Measurements from ENCODE around the gene NTN3.
A peak's percentile ranks its signal among the peaks of the same experiment; 100 is the strongest.

Gene NTN3

DNA sequence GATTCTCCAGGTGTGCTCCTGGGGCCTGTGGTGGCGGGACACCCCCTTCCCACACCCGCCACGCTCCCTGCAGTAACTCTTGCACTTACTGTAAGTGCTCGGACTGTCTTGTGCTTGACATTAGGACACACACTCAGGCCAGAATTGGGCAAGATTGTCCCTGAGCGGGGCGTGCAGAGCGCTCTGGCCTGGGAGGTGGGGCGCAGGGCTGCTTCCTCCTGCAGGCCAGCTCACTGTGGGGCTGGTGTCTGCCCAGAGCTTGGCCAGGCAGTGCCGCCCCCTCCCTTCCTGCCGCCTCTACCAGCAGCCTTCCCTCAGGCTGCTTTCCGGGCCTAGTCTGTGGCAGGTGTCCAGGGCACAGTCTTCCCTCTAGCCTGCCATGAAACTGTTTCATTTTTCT lies 36.6 kb downstream of the NTN3 start:
- H3K27ac ChIP-seq (ENCODE audit: low read depth, low read length) = no peak overlapping the region
- H3K4me1 ChIP-seq (ENCODE audit: control insufficient read depth, insufficient read depth, low read length, unreplicated experiment) = peaks cover 5% of the 10 kb centered on the region
- H3K79me2 ChIP-seq (ENCODE audit: control insufficient read depth, insufficient read depth, low read length, unreplicated experiment) = no peaks in the 10 kb centered on the region
- H3K36me3 ChIP-seq (ENCODE audit: insufficient read depth, low read length) = no peaks in the 10 kb centered on the region
- H3K27me3 ChIP-seq (ENCODE audit: insufficient read depth, low read length) = no peaks in the 10 kb centered on the region
- no peak overlapping the region for H3K4me3 ChIP-seq (ENCODE audit: low read depth, low read length)
- no peak overlapping the region for H2AFZ ChIP-seq (ENCODE audit: low read length, unreplicated experiment)

DNA sequence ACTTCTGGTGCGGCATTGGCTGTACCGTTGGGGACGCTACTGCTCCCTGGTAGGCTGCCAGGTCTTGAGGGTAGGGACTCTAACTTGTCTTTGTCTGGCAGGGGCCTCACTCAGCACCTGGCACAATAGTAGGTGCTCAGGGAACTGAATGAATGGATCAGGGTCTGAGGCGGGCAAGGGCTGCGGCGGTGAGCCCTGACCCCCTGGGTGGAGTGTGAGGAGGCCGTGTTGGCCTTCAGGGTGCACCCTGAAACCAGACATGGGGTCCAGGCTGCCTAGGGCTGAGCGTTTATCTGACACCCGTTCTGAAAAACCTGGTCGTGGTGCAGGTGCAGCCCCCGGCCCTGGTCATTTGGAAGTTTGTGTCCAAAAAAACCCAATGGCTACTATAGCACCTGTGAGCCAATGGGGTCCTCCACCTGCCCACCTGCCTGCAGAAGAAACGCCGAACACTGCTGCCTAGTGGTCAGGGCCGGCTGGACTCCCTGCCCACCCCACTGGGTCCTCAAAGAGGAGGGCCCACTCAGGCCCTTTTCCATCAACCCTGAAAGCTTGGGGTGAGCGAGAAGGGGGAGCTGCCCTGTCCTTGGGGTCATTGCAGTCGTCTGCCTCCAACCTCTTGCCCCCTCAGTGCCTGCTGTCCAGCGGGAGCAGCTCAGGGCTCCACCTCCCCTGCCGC lies 37.8 kb downstream of the NTN3 start:
- Histone ChIP-seq H3K79me2 (ENCODE audit: control insufficient read depth, insufficient read depth, low read length, unreplicated experiment) (peaks cover under 1% of the 10 kb centered on the region), H3K36me3 (ENCODE audit: insufficient read depth, low read length) (no peaks in the 10 kb centered on the region), H3K27ac (ENCODE audit: low read depth, low read length) (no peak overlapping the region), H2AFZ (ENCODE audit: low read length, unreplicated experiment) (no peak overlapping the region), H3K4me1 (ENCODE audit: control insufficient read depth, insufficient read depth, low read length, unreplicated experiment) (no peaks in the 10 kb centered on the region), H3K4me3 (ENCODE audit: low read depth, low read length) (no peak overlapping the region), H3K27me3 (ENCODE audit: insufficient read depth, low read length) (no peaks in the 10 kb centered on the region)

DNA sequence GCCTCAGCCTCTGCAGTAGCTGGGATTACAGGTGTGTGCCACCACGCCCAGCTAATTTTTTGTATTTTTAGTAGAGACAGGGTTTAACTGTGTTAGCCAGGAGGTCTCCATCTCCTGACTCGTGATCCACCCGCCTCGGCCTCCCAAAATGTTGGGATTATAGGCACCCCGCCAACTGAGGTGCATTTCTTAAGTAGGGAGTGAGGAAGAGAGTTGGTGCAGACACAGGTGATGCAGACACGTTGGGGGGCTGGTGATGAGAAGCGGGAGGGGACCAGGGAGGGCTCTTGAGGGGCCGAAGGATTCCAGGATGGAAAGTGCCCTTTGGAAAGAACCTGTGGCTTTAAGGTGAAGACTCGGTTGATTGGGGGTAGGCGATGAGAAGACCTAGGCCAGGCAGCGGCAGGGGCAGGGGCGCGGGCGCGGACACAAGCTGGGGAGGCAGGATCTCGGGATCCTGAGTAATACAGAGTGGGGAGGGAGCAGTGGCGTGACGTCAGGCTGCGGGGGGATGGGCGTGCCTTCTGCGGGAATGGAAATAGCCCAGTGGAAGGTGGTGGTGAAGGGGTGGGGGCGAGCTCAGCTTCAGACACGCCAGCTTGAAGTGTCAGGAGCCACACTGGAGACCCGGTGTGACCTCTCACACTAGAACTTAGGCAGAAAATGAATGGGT lies 40.2 kb downstream of the NTN3 start:
- Histone ChIP-seq H3K27ac (ENCODE audit: low read depth, low read length) (no peak overlapping the region), H3K27me3 (ENCODE audit: insufficient read depth, low read length) (no peaks in the 10 kb centered on the region), H3K4me3 (ENCODE audit: low read depth, low read length) (no peak overlapping the region), H3K4me1 (ENCODE audit: control insufficient read depth, insufficient read depth, low read length, unreplicated experiment) (peaks cover 11% of the 10 kb centered on the region), H3K79me2 (ENCODE audit: control insufficient read depth, insufficient read depth, low read length, unreplicated experiment) (peaks cover 25% of the 10 kb centered on the region), H2AFZ (ENCODE audit: low read length, unreplicated experiment) (no peak overlapping the region), H3K36me3 (ENCODE audit: insufficient read depth, low read length) (no peaks in the 10 kb centered on the region)

DNA sequence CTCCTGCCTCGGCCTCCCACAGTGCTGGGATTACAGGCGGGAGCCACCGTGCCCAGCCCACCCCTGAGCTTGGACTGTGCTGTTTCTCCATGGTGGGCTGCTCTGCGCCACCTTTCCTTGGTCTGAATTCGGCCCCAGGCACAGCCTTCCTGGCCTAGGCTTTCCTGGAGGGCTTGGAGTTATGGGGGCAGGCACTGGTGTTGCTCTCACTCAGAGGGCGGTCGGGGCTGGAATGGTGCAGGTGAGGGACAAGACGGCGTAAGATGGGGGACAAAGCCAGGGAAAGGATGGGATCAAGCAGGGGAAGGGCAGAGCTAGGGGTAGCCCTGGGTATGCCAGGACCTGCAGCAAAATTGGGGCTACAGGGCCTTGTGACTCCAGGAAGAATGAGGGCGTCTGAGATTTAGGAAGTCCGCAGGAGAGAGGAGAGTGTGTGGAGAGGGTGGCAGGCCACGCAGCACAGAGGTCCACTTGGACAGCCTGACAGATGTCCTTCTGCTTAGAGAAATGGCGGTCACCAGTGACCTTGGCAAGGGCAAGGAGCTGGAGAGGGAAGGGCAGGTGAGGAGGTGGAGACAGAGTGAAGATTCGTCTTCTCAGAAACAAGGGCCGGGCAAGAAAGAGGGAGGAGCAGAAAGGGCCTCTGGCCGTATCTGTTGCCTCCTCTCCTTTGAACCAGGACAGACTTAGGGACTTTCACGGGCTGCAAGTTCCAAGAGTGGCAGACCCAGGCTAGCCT lies 41.1 kb downstream of the NTN3 start:
- Histone ChIP-seq H3K36me3 (ENCODE audit: insufficient read depth, low read length) (no peaks in the 10 kb centered on the region), H3K27ac (ENCODE audit: low read depth, low read length) (no peak overlapping the region), H3K4me3 (ENCODE audit: low read depth, low read length) (no peak overlapping the region), H3K79me2 (ENCODE audit: control insufficient read depth, insufficient read depth, low read length, unreplicated experiment) (peaks cover 34% of the 10 kb centered on the region), H3K27me3 (ENCODE audit: insufficient read depth, low read length) (no peaks in the 10 kb centered on the region), H3K4me1 (ENCODE audit: control insufficient read depth, insufficient read depth, low read length, unreplicated experiment) (peaks cover 20% of the 10 kb centered on the region), H2AFZ (ENCODE audit: low read length, unreplicated experiment) (no peak overlapping the region)

DNA sequence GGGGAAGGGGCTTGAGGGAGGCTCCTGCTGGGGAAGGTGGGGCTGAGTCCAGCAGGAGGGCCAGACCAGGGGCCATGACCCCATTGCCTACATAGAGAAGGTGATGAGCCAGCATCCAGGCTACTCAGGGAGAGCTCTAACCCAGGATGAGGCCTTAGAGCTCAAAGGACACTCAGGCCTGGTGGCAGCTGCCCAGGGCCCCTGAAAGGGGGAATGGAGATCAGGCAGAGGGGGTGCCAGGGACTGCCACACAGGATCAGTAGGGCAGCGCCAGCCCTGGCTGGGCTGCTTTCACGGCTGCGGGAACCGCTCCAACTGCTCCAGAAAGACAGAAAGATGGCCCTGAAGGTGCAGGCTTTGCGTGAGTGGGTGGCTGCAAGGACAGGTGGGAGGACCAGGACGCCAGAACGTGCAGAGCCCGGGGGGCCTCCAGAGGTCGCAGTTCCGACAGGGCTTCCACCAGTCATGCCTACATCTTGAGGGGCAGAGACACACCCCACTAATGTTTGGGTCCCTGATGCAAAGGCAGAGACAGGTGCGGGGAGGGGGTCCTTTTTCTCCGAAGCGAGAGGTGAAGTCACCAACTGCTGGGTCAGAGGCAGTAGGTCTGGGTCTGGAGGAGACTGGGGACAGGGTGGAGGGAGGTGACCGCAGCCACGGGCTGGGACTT lies 41.8 kb downstream of the NTN3 start:
- H2AFZ ChIP-seq (ENCODE audit: low read length, unreplicated experiment) = peak overlapping the region; percentile 48
- peak overlapping the region; percentile 87 for H3K4me3 ChIP-seq (ENCODE audit: low read depth, low read length)
- H3K79me2 ChIP-seq (ENCODE audit: control insufficient read depth, insufficient read depth, low read length, unreplicated experiment) = peaks cover 41% of the 10 kb centered on the region
- no peaks in the 10 kb centered on the region for H3K36me3 ChIP-seq (ENCODE audit: insufficient read depth, low read length)
- H3K4me1 ChIP-seq (ENCODE audit: control insufficient read depth, insufficient read depth, low read length, unreplicated experiment) = peaks cover 24% of the 10 kb centered on the region
- no peak overlapping the region for H3K27ac ChIP-seq (ENCODE audit: low read depth, low read length)
- no peaks in the 10 kb centered on the region for H3K27me3 ChIP-seq (ENCODE audit: insufficient read depth, low read length)

DNA sequence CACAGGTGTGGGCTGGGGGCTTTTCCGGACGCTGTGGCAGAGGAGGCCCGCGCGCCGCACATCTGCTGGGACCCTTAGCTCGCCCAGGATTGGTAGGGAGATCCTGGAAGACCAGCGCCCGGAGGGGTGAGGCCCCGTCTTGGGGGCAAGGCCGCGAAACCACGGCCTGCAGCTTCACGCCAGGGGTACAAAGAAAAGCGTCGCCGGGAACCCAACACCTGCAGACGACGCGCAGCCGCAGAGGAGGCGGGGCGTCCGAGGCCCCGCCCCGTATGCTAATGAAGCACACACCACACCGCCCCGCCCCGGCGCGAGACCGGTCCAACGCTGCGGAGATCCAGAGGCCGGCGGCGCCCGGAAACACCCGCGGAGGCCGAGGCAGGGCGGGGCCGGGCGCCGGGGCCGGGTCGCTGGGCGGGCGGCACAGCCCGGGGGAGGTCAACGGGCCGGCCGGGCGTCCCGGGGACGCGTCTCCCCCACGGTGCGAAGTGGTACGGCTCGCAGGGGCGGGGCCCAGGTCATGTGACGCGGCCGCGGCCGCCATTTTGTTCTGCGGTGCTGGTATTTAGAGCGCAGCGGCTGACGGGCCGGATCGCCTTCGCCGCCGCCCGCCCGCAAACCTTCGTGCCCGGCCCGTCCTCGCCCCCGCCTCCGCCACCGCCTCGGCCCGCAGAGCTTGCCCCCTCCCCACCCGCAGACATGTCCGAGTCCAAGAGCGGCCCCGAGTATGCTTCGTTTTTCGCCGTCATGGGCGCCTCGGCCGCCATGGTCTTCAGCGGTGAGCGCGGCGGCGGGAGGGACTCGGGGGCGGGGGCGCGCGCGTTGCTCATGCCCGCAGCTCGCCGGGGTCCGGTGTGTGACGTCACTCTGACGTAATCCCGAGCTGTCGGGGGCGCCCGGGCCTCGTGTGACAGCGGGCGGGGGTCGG lies 42.6 kb downstream of the NTN3 start, which contains the start of gene ATP6V0C:
Gene ATP6V0C (plus strand): TSS at position 548 of the 928 bp plus-strand sequence. CDS start 152 bp downstream, at position 700.
- Histone ChIP-seq H2AFZ (ENCODE audit: low read length, unreplicated experiment) (peak within 1 kb of the TSS; percentile 48), H3K79me2 (ENCODE audit: control insufficient read depth, insufficient read depth, low read length, unreplicated experiment) (peaks cover 49% of the 10 kb centered on the region), H3K36me3 (ENCODE audit: insufficient read depth, low read length) (no peaks in the 10 kb centered on the region), H3K4me3 (ENCODE audit: low read depth, low read length) (peak within 1 kb of the TSS; percentile 87), H3K4me1 (ENCODE audit: control insufficient read depth, insufficient read depth, low read length, unreplicated experiment) (peaks cover 31% of the 10 kb centered on the region), H3K27ac (ENCODE audit: low read depth, low read length) (peak within 1 kb of the TSS; percentile 91), H3K27me3 (ENCODE audit: insufficient read depth, low read length) (no peaks in the 10 kb centered on the region)

DNA sequence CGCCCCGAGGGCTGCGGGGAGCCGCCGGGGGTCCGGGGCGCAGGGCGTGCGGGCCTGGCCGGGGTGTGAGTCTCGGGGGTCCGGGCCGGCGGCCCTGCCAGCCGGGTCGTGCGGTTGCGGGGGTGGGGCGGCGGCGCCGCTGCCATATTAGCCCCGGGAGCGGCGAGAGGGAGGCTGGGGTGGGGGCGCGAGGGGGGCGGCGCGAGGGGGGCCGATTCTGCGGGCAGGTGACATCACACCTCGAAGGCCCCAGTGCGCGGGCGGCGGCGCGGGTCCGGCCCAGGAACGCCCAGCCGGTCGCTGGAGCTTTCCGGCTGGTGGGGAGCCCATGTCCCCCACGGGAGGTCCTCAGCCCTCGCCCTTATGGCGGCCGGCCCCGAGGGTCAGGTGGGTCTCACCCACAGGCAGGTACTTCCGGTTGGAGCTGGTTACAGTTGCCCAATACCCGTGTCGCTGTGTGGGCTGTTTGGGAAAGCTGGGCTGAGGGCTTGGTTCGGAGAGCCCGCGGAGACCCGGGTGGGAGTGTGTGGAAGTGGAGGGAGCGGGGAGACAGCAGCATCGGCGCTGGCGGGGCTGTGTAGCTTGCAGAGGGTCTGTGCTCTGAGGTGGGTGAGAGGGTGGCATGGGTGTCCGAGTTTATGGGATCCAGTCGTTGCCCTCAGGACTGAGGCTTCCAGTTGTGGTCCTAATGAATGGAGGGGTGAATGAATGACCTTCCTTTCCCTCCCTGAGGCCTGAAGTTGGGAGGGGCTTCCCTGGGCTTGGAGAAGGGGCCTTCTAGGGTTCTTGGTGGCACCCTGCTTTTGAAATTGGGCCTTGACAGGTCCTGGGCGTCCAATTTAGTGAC lies 43.5 kb downstream of the NTN3 start:
- Histone ChIP-seq H2AFZ (ENCODE audit: low read length, unreplicated experiment) (no peak overlapping the region), H3K36me3 (ENCODE audit: insufficient read depth, low read length) (no peaks in the 10 kb centered on the region), H3K79me2 (ENCODE audit: control insufficient read depth, insufficient read depth, low read length, unreplicated experiment) (peaks cover 58% of the 10 kb centered on the region), H3K4me1 (ENCODE audit: control insufficient read depth, insufficient read depth, low read length, unreplicated experiment) (peaks cover 39% of the 10 kb centered on the region), H3K27ac (ENCODE audit: low read depth, low read length) (peak overlapping the region; percentile 91), H3K4me3 (ENCODE audit: low read depth, low read length) (peak overlapping the region; percentile 87), H3K27me3 (ENCODE audit: insufficient read depth, low read length) (no peaks in the 10 kb centered on the region)

DNA sequence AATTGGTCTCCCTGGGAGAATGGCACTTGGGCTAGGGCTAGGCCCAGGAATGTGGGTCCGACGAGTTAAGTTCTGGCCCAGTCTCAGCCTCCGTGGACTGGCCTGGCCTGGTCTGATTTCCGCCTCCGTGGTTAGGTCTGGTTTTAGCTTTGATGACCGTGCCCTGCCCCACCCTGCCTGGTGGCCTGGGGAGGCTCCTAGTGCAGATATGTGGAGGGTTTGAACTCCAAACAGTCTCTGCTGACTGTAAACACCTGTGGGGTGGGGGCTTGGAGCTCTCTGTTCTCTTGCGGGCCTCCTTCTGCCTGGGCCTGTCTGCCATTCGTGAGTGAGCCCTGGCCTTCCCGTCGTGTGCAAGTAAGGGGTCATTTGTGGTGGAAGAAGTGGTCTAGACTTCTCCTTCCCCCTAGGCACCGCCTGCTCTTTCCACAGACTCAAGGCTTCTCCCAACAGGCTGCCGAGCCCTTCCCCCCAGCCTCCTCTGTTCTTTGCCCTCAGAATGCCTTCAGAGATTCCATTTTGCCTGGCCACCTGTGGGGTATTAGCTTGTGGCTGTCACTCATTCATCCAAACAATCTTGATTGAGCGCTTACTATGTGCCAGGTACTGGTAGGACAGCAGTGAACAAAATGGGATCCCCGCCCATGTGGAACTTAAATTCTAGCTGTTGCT lies 44.2 kb downstream of the NTN3 start:
- Histone ChIP-seq H3K36me3 (ENCODE audit: insufficient read depth, low read length) (no peaks in the 10 kb centered on the region), H3K27ac (ENCODE audit: low read depth, low read length) (peak overlapping the region; percentile 91), H3K27me3 (ENCODE audit: insufficient read depth, low read length) (no peaks in the 10 kb centered on the region), H3K4me1 (ENCODE audit: control insufficient read depth, insufficient read depth, low read length, unreplicated experiment) (peaks cover 41% of the 10 kb centered on the region), H3K4me3 (ENCODE audit: low read depth, low read length) (peak overlapping the region; percentile 87), H3K79me2 (ENCODE audit: control insufficient read depth, insufficient read depth, low read length, unreplicated experiment) (peaks cover 62% of the 10 kb centered on the region), H2AFZ (ENCODE audit: low read length, unreplicated experiment) (no peak overlapping the region)
